CD4-positive, alpha-beta T cell treated with Interferon alpha-2 for 1 hour (primary cell): ENCODE measurements around the gene CNTLN.
"Not testable (repeated sequence)": the region's sequence is repeated elsewhere in the genome, so short reads cannot be mapped to it uniquely, and the experiment has no call there.

Source experiments
- DNase-seq, 2 donors: peaks; one replicate each; pipeline ENCODE4 v3.0.0-alpha.2; 2020 to 2022

Gene CNTLN

DNA sequence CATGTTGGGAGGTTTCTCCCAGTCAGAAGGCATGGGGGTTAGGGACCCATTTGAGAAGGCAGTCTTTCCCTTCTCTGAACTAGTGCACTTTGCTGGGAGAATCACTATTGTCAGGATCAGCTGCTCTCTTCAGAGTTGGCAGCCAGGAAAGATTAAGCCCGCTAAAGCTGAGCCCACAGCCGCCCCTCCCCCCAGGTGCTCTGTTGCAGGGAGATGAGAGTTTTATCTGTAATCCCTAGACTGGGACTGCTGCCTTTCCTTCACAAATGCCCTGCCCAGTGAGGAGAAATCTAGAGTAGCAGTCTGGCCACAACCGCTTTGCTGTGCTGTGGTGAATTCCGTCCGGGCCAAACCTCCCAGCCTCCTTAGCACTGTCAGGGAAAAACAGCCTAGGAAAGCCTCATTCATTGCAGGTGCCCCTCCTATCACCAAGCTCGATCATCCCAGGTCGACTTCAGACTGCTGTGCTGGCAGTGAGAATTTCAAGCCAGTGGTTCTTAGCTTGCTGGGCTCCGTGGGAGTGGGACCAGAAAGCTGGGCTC, 69.8 kb downstream of the CNTLN start:
- no peak for DNase-seq

DNA sequence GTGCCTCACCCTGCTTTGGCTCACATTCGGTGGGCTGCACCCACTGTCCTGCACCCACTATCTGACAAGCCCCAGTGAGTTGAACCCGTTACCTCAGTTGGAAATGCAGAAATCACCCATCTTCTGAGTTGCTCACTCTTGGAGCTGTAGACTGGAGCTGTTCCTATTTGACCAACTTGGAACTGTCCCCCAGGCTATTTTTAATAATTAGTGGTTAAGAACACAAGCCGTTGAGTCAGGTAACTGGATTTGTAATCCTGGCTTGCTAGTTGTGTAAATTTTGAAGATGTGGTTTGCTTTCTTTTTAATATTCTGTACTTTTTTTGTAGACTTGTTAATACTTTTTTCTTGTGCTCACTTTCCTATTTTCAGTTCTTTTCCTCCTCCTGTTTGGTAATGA, 81.2 kb downstream of the CNTLN start:
- DNase-seq, result no peak

DNA sequence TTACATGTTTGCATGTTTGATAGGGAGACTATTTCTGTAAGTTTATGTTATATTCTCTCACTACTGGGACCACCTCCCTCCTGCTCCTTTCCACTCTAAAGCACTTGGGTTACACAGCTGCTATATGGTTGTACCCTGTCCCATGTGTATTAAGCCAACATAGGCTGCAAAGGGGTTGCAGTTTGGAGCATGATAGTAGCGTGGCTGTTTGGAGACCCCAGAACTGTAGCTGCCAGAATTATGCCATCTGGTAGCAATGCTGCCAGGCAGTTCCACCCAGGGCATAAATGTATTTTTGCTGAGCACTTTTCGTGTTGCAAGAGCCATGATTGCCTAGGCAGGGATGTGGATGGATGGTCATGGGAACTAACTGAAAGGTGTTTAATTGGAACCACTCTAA, 81.8 kb downstream of the CNTLN start:
- no peak for DNase-seq

DNA sequence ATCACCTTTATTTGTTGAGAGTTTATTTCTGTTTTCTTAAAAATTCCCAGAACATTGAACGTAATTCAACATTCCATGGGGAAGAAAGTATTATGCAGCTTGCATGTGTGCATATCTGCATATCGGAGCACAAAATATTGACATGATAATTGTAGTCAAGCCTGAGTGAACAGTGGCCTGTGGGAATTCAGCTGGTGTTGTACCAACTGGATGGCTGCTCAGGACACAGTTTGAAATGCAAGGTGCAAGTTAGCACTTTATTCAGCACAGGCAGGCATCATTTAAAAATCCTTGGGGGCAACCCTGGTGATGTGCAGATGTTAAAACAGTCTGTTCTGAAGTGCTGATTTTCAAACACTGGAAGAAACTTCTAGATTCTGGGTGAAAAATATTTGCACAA, 82.4 kb downstream of the CNTLN start:
- no peak for DNase-seq

DNA sequence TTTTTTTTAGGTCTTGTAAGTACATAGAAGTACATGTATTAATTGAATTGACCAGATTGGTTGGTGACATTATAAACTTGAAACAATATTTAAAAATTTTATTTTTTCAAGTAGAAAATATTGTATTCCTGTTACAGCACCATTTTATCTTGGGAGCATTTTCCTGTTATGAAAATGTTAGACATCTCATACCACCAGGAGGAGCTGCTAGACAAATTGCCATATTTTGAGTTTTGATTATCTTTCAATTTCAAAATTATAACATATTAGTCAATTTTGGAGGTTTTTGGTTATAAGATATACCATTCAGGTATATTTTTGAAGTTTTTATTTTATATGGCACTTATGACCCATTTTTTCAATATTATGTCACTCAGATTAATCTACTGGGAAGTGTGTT, 84.4 kb downstream of the CNTLN start:
- no peak for DNase-seq

DNA sequence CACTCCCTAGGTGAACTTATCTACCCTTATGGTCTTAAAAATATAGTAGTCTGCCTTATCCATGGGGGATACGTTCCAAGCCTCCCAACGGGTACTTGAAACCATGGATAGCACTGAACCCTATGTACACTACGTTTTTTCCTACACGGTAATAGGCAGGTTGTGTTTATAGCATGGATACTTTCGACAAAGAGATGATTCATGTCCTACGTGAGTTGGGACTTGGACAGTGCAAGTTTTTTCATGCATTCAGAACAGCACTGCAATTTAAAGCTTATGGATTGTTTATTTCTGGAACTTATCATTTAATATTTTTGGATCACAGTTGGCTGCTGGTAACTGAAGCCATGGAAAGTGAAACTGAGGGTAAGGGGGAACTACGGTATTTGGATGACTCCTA, 88.1 kb downstream of the CNTLN start:
- DNase-seq, result no peak

DNA sequence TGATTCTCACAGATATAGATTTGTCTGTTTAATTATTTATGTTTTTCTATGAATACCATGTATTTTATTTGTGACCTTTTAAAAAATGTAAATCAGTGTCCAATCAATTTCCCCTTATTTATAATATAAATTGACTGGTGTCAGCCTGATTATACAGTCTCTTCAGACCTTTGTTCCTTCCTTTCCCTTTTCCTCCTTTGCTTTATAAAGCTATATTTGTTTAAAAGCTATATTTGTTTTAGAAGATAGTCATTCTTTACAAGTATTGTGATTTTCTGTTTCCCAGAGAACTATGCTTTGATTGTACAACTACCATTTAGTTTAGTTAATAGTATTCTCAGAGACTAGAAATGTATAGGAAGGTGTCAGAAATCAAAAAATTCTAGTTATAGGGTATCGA, 90.6 kb downstream of the CNTLN start:
- no peak for DNase-seq

DNA sequence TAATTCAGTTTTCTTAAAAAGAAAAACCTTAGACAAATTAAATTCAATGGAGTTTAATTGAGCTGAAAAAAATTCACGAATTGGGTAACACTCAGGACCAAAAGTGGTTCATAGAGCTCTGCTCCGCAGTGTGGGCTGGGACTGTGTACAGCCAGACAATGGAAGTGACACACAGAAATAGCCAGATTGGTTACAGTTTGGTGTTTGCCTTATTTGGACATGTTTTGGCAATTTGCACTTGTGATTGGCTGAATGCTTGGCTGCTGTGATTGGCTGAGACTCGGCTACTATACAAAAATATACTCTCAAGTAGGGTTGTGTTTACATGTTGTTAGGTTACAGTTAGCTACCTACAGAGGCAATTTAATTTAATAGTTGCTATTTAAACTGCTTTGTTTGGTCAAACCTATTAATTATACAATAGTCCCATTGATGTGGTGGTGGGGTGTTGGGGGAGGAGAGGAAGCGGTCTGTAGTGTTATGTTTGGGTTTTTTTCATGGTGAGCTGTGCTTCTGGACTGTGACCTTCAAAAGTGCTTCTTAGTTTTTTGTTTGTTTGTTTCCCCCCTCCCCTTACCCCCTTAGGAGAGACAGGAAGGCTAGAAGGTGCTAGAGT, 95.2 kb downstream of the CNTLN start:
- DNase-seq, result no peak

DNA sequence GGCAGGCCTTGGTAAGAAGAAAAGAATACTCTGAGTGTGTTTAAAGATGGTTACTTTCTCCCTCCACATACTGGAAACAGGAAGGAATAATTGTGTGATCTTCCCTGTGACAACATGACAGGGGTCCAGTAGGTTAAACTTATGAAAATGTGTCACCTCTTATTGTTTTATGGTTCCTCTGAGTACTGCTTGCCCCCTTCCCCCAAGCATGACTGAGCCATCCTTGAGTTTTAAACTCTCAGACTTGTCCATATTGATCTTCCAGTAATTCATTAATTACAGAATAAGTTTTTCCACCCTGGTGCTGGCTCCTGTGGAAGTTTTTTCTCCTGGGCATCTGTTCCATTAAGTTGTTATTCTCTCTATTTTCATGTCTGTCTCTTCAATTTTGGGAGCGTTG, 95.8 kb downstream of the CNTLN start:
- no peak for DNase-seq

DNA sequence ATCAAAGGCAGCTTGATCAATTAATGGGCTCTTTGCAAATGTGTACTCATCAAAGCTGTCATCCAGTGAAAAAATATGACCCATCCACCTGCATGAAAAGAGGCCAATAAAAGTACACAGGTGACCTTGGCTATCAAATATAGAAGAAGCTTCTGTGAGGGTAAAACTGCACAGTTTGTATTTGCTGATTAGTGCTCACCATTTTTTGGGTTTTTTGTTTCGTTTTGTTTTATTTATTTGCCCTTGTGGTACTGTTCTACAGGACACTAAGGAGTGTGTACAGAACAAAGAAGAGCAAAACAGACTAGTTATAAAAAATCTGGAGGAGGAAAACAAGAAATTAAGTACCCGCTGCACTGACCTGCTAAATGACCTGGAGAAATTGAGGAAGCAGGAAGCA, 101.3 kb downstream of the CNTLN start:
- no peak for DNase-seq

DNA sequence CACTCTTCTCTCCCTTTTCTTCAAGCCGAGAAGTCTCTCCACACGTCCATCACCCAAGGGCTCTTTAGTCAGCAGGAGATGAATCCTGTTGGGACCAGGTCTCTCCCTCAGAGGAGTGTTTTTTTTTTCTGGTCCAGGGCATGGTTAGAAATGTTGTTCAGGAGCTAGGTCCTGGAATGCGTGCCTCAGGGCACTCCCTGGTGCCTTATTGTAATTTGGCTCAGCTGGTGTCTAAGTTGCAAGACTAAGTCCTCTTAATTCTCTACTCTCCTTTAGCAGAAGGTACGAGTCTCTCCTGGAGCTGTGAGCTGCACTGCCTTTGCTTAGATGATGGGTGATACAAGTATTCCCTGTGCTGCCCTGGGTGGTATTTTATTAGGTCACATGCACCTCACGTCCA, 111.9 kb downstream of the CNTLN start:
- no peak for DNase-seq

DNA sequence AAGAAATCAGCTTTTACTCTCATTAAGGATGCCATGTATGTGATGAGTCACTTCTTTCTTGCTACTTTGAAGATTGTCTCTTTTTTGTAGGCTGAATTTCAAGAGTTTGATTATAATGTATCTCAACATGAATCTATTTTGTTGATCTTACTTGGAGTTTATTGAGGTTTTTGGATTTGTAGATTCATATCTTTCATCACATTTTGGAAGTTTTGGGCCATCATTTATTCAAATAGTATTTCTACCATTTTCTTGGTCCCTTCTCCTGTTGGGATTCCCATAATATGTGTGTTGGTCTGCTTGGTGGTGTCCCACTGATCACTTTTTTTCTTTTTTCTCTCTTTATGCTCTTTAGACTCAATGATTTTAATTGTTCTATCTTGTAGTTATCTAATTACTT, 116.3 kb downstream of the CNTLN start:
- DNase-seq, result no peak

DNA sequence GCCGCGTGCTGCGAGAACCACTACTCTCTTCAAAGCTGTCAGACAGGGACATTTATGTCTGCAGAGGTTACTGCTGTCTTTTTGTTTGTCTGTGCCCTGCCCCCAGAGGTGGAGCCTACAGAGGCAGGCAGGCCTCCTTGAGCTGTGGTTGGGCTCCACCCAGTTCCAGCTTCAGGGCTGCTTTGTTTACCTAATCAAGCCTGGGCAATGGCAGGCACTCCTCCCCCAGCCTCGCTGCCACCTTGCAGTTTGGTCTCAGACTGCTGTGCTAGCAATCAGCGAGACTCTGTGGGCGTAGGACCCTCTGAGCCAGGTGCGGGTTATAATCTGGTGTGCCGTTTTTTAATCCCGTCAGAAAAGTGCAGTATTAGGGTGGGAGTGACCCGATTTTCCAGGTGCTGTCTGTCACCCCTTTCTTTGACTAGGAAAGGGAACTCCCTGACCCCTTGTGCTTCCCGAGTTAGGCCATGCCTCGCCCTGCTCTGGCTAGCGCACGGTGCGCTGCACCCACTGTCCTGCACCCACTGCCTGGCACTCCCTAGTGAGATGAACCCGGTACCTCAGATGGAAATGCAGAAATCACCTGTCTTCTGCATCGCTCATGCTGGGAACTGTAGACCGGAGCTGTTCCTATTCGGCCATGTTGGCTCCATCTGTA, 133.8 kb downstream of the CNTLN start:
- DNase-seq, result not testable (repeated sequence)

DNA sequence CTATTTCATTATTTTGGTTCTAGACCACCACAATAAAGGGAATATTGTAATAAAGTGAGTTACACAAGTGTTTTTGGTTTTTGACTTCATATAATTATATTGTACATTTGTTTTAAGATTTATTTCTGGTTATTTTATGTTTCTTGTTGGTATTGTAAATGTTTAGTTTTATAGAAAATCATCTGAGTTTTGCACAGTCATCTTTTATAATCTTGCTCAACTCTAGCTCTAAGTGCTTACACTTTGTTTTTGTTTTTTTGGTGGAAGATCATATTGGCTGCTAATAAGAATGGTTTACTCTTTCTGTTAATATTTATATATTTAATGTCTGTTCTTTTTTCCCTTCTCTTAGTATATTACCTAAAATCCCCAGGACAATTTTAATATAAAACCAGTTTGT, 135.0 kb downstream of the CNTLN start:
- no peak for DNase-seq

DNA sequence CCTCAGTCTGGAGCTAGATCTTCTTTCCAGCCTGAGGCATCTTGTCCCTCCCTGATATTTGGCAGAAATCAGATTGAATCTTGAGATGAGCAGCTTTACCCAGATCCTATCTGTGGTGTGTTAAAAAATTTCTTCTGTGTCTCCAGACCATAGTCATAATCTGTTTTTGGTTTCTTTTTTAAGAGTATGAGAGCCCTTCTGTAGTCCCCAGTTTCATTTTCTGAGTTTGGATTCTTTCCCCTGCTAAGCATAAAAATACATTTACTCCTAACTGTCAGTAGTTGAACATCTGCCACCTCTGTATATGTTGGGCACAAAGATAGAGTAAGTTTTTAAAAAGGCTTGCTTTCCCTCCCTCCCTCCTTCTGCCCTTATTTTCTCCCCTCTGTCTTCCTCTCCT, 137.7 kb downstream of the CNTLN start:
- no peak for DNase-seq

DNA sequence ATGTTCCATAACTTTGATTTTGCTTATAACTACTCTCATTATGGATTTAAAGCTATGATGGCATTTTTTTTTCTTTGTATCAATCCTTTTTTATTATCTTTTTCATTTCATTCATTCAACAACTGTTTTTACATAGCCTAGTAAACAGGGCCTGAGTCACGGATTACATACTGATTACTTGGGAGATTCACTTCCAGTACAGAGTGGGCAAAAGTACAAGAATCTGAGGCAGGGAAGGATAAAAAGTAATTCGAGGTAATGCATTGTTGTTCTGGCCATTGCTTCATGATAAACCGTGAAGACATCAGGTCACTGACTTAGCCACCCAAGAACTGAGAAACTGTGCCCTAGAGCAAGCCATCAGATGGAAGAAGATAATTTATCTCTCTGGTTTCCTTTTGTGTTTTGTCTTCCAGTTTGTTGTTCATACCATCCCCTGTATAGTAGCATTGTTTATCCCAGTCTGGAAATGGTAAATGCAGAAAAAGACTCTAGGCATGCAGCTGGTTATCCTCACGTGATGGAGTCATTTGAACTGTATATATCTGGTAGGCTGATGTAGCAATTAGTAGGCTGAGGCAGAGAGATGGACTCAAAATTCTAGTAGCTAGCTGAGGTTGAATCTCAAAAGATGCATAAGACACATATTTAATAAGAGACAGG, 145.6 kb downstream of the CNTLN start:
- no peak for DNase-seq

DNA sequence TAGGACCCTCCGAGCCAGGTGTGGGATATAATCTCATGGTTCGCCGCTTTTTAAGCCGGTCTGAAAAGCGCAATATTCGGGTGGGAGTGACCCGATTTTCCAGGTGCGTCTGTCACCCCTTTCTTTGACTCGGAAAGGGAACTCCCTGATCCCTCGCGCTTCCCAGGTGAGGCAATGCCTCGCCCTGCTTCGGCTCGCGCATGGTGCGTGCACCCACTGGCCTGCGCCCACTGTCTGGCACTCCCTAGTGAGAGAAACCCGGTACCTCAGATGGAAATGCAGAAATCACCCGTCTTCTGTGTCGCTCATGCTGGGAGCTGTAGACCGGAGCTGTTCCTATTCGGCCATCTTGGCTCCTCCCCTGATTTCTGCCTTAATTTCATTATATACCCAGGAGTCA, 155.8 kb downstream of the CNTLN start:
- DNase-seq, result not testable (repeated sequence)

DNA sequence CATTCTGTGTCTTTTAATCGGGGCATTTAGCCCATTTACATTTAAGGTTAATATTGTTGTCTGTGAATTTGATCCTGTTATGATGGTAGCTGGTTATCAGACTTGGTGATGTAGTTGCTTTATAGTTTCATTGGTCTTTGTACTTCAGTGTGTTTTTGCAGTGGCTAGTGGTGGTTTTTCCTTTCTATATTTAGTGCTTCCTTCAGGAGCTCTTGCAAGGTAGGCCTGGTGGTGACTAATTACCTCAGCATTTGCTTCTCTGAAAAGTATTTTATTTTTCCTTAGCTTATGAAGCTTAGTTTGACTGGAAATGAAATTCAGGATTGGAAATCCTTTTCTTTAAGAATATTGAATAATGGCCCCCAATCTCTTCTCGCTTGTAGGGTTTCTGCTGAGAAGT, 156.9 kb downstream of the CNTLN start:
- no peak for DNase-seq

DNA sequence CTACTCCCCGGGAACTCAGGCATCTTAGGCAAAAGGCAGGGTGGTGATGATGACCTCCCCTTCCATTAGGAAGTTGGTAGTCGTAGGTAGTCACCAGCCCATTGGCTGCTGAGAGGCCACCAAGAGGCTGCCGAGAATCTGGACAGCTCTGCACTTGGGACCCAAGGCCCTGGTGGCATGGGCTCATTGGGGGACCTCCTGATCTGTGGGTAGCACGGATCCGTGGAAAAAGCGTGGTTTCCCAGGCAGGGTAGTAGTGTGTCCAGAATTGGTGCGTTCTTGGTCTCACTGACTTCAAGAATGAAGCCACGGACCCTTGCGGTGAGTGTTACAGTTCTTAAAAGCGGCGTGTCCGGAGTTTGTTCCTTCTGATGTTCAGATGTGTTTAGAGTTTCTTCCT, 158.8 kb downstream of the CNTLN start:
- DNase-seq, result no peak

DNA sequence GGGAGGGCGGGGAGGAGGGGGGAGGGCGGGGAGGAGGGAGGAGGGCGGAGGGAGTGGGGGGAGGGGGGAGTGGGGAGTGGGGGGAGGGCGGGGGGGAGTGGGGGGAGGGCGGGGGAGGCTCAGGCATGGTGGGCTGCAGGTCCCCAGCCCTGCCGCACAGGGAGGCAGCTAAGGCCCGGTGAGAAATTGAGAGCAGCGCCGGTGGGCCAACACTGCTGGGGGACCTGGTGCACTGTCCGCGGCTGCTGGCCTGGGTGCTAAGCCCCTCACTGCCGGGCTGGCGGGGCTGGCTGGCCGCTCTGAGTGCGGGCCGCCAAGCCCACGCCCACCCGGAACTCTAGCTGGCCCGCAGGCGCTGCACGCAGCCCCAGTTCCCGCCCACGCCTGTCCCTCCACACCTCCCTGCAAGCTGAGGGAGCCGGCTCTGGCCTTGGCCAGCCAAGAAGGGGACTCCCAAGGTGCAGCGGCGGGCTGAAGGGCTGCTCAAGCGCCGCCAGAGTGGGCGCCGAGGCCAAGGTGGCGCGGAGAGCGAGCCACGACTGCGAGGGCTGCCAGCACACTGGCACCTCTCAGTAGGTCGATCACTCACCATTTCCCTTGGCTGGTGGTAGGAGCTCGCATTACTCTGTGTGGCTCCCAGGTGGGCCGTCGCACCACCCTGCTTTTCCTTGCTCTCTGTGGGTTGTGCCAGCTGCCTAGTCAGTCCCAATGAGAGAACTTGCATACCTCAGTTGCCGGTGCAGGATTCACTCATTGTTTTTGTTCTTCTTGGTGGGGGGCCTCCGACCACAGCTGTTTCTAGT, 160.2 kb downstream of the CNTLN start:
- no peak for DNase-seq

DNA sequence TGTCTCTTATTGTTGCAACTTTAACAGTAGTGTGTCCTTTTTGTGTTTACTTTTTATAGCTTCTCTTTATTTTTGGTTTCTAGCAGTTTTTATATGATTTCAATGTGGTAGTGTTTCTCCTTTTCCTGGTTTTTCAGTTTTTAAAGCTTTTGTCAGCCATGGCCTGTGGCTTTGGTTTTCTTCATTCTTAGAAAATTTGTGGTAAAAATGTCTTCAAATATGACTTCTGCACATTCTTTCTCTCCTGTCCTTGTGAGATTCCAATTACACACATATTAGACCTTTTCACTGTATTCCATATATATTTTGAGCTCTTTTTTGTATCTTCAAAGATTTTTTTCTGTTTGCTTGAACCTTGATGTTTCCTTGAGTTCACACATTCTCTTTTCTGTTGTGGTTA, 180.5 kb downstream of the CNTLN start:
- DNase-seq, result no peak

DNA sequence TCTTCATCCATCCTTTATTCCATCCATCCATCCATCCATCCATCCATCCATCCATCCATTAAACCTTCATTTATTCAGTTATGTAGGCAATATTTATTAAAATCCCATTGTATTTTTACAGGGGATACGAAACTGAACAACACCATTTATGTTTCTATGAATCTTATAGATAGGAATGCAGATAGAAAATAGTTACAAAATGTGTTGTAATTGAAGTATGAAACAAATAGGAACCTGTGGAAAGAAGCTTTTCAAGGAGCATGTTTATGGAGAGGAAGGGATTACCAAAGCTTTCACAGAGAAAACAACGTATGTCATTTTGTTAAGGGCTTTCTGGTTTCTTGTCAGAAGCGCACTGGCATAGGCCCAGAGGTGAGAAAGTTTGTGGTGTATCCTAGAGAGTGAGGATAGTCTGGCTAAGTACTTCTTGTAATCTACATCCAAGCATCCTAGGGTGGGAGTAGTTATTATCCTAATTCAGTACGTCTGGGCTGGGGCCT, 184.0 kb downstream of the CNTLN start:
- no peak for DNase-seq

DNA sequence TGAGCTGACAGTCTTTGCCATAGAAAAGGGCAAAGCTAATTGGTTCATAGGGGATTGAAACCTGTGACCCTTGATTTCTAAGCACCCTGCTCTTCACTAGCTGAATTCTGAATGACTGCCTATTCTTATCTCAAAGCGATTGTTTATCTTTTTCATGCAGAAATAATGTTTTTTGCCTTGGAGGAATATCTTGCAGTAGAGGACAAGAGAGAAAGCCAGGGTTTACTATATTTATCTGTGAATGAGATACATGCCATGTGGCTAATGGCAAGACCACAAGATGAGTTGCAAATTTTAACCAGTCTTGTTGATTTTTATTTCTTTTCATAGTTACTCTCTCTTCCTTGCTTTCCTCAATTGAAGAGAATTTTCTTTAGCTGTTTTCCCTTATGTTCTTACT, 185.0 kb downstream of the CNTLN start:
- DNase-seq, result no peak
